Cardiac fibroblast (primary cell): ENCODE results near the gene PXMP2.

Source experiments
- DNase-seq, 2 donors: peaks; one replicate each; pipeline versions ENCODE4 v3.0.0 to v3.0.0-alpha.2; 2010; ENCODE audit warnings: low read depth in 2 of 2
- H3K4me3 ChIP-seq, 2 donors: replicated peaks in 1 of 2; 1 replicate in 1 of 2; 2 replicates in 1 of 2; pipeline ENCODE4 v1.5.1; 2011; ENCODE audit warnings: low read depth in 2 of 2, low read length in 2 of 2, mild to moderate bottlenecking in 2 of 2, moderate library complexity in 1 of 2
- CTCF ChIP-seq: IDR thresholded peaks from one replicate; pipeline ENCODE4 v1.5.1; 2011; ENCODE audit warnings: low read depth, mild to moderate bottlenecking, low read length, inconsistent platforms

Gene PXMP2

GRCh38 chr12:132739600-132740312, 52.4 kb downstream of the PXMP2 start:
- no peak for TF ChIP-seq CTCF
- H3K4me3 ChIP-seq = no peak overlapping the region
- no peak for DNase-seq

DNA sequence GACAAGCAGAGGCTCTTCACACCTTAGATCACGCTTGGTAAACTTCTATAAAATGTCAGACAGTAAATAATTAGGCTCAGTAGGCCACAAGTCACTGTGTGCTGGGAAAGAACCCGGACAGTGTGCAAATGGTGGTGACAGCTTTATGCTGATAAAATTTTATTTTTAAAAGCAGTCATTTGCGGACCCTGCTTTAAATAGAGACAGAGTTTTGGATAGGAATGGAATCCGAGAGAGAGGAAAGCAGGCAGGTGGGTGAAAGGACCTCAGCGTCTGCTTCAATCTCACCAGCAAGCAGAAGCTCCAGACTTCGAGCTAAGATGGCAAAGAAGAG, 52.9 kb downstream of the PXMP2 start:
- H3K4me3 ChIP-seq = no peak overlapping the region
- DNase-seq = no peak
- TF ChIP-seq CTCF = no peak

GRCh38 chr12:132740652-132741051, 53.3 kb downstream of the PXMP2 start:
- H3K4me3 ChIP-seq = no peak overlapping the region
- DNase-seq = no peak
- TF ChIP-seq CTCF = no peak

DNA sequence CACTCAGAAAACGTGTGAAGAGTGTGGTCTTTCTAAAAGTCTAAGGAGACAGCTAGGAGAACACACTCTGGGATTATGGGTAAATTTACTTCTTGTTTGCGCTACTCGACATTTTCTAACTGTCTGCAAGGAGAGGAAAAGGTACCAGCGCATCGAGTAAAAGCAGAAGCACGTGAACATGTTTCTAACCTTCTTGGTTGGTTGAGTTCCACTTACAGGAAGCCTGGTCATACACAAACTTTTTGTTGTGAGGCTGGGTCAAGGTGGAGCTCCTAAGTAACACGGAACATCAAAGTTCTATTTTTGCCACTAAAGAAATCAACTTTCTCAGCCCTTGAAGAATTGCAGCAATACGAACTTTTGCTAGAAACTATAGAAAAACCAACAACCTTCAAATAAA, 54.2 kb downstream of the PXMP2 start:
- H3K4me3 ChIP-seq = no peak overlapping the region
- no peak for TF ChIP-seq CTCF
- no peak for DNase-seq

DNA sequence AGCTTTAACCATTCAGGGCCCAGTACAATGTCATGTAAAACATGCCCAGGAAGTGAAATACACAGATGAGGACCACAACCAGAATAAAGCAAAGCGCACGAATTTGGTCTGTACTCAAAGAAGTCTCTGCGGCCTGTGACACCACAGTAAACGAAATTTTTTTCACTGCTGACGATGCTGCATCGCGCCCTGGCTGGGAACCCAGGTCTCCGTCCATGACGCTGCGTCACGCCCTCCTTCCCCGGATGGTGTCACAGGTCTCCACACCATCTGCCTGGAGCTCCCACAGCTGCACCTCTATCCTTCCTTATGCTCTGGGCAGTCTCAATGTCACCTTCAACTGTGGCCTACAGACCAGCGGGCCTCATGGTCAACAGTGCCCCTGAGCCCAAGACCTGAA, 56.4 kb downstream of the PXMP2 start:
- H3K4me3 ChIP-seq = no peak overlapping the region
- no peak for DNase-seq
- no peak for TF ChIP-seq CTCF

DNA sequence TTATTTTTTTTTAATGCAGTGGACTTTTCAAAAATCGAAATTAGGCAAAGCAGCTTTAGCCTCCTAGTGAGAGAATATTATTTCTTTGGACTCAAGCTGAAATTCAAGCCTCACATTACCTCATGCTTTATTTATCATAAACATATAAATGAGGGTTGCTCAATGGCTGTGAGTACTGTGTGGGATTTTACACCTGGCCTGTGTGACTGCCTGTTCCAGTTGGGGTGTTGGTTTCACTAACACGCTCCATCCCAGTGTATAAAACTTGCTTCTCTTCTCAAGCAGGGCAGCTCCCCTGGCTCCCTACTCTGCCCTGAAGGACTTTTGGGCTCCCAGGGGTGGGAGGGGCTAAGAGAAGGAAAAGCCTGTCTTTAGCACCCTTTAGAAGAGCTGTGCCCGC, 59.2 kb downstream of the PXMP2 start:
- no peak overlapping the region for H3K4me3 ChIP-seq
- TF ChIP-seq CTCF = no peak
- DNase-seq = no peak

GRCh38 chr12:132747395-132747794, 60.0 kb downstream of the PXMP2 start:
- no peak for DNase-seq
- H3K4me3 ChIP-seq = no peak overlapping the region
- no peak for TF ChIP-seq CTCF
